AML-193 (cell line): ENCODE data around the gene TSHZ2.

Experiments used
- DNase-seq, 2 experiments: peaks; one replicate each; lab custom pipeline; 2025; lab: John Stamatoyannopoulos, UW

Gene TSHZ2

GRCh38 chr20:53133125-53133524, 161.0 kb downstream of the TSHZ2 start:
- no peak for DNase-seq

DNA sequence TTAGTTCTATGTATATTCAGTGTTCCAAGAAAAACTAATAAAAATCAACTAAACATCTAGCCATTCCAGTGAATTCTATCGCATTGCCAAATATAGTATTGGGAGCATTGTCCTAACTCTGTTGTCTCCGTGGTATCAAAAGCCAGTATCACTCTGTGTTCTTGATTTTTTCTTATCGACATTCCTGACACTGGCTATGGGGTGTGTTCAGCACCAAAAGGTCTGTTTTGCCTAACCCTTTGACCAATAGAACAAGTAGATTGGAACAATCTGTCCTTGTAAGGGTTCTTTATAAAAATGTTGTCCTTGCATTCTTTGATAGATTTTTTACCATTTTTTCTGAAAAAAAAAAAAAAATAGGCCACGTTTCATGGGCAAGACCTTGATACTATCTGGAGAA, 161.5 kb downstream of the TSHZ2 start:
- no peak for DNase-seq

DNA sequence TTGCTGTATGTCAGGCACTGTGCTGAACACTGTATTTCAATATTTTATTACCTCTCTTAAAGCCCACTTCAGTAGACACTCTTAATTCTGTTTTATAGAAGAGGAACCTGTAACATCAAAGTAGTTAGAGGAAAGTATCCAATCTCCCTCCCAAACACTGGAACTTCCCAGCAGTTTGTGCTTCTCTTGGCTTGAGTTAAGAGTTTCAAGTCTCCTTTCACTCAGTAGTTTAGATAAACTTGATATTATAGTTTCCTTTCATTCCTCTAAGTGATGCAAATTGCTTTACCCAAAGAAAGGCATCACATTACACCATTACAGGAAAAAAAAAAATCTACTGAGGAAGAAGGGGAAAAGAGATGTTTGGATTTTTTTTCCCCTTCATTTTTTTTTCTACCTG, 164.3 kb downstream of the TSHZ2 start:
- DNase-seq = no peak

- DNase-seq = no peak
Observed at GRCh38 chr20:53138454-53139262, 166.5 kb downstream of the TSHZ2 start.

DNA sequence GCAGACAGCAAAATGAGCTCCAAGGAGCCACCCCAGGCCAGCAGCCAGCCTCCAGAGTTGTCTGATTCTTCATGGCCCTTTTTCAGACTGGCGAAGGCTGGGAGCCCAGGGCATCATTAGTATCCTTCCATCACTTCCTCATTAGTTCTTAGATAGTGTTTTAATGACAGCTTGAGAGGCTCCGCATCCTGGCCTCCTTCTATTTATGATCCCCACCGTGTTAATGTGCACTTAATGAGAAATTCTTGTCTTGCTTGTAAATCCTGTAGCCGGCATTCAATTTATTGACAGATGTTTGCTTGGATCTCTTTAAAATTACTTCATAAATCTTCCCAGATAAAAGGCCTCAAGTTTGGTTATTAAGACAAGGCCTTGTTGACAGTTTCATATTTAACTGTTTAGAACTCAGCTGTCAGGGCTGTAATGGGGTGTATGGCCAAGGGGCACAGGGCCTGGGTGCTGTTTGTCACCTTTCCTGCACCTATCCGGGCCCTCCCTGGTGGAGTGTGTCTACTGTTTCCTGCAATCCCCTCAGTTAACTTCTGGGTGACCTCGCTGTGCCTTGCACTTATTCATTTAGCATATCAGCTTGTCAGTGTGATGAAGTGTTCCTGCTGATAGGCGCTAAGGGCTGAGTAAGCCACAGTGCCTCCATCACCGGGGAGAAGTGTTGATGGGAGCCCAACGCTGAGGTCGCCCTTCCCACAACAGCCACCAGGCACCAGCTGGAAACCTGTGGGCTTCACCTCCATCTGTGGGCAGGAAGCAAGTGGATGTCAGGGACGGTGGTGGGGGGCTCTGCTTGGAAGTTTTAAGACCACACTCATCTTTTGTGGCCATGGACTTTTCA, 169.3 kb downstream of the TSHZ2 start:
- no peak for DNase-seq

DNA sequence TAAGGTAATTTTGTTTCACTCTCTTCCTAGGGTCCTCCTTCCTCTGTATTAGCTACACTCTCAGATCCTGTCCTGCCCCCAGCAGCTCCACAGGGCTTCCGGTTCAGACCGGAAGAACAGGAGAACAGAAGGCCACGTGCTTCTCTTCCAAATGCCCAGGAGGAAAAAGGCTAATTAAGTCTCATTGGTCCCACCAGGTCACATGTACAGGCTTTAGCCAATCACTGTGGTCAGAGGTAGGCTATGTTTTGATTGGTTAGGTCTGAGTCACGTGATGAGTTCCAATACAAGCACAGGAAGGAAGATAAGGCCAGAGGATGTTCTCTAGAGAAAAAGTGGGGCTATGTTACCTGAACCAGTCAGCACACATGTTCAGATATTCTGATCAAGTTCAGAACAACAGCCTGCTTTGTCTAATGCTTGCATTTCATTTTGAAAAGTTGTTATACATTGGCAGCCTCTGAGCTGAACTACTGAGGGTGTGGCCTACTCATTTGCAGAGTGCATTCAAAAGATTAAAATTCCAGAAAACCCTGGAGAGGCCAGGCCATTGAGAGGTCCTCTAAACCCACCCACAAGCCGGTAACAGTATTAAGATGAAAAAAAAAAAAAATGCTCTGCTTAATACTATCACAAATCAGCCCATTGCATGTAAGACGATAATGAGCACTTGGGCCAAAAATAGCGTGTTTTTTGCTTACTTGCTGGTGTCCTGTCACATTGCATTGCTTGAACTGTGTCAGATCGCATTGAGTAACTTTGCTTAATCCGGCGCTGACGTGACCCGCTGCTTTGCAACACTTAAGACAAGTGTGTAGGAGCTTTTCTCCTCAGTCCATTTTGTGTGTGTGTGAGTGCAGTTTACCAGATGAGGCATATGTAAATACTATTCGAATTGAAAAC, 170.3 kb downstream of the TSHZ2 start:
- no peak for DNase-seq

DNA sequence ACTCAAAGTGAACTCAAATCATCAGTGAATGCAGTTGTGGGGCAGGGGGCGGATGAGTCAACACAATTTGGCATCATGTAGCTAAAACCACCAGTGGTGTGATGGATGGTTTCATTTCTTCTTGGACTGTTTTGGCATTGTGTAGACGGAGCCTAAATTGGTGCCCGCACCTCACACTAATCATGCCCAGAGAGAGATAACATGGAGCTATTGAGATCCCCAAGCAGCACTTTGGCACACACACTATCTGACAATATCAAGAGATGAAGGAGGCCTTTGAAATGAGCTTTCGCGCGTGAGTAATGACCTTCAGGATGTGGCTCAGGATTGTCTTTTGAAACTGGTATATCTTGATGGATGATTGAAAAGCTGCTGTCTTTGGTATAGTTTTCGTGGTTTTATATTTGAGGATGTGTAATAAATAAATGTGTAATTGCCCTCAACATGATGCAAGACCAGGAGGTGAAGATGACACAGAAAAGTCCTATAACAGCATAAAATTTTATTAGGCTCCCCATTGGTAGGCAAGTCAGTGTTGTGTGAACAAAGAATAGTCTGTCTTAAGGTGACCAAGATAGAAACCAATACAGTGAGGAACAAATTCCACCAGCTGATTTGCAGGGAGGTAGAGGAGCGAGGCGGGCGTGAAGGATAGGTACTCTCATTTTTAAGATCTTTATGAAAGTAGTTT, 174.2 kb downstream of the TSHZ2 start:
- no peak for DNase-seq

- no peak for DNase-seq
Observed at GRCh38 chr20:53148771-53149147, 176.6 kb downstream of the TSHZ2 start.

GRCh38 chr20:53149148-53149889, 177.2 kb downstream of the TSHZ2 start:
- no peak for DNase-seq

DNA sequence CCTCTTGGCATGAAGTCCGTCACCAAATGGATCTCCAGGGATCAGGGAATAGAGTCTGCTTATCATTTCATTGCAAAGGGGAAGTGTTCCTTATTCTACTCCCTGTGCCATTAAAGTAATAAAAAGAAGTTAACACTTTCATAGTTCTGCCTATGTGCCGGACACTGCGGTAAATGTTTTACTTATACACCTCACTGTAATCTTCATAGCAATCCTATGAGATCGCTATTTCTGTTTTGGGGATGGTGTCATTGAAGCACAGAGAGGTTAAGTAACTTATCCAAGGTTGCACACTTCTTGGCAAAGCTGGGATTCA, 177.7 kb downstream of the TSHZ2 start:
- DNase-seq = no peak

DNA sequence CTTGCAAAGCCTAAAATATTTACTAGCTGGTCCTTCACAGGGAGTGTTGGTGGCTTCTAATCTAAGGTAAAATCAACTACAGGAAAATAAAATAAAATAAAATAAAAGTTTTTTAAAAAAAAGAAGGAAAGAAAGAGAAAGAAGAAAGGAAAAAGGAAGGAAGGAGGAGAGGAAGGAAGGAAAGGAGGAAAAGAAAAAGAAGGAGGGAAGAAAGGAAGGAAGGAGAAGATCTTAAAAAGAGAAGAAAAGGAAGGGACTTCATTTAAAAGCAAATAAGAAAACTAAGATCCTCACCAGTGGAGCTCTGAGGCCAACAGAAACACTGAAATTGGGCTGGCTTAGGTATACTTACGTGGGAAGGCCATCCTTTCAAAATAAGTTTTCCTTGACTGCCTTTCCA, 178.4 kb downstream of the TSHZ2 start:
- no peak for DNase-seq

- DNase-seq = no peak
Observed at GRCh38 chr20:53152228-53152627, 180.1 kb downstream of the TSHZ2 start.

GRCh38 chr20:53154540-53154939, 182.4 kb downstream of the TSHZ2 start:
- no peak for DNase-seq

DNA sequence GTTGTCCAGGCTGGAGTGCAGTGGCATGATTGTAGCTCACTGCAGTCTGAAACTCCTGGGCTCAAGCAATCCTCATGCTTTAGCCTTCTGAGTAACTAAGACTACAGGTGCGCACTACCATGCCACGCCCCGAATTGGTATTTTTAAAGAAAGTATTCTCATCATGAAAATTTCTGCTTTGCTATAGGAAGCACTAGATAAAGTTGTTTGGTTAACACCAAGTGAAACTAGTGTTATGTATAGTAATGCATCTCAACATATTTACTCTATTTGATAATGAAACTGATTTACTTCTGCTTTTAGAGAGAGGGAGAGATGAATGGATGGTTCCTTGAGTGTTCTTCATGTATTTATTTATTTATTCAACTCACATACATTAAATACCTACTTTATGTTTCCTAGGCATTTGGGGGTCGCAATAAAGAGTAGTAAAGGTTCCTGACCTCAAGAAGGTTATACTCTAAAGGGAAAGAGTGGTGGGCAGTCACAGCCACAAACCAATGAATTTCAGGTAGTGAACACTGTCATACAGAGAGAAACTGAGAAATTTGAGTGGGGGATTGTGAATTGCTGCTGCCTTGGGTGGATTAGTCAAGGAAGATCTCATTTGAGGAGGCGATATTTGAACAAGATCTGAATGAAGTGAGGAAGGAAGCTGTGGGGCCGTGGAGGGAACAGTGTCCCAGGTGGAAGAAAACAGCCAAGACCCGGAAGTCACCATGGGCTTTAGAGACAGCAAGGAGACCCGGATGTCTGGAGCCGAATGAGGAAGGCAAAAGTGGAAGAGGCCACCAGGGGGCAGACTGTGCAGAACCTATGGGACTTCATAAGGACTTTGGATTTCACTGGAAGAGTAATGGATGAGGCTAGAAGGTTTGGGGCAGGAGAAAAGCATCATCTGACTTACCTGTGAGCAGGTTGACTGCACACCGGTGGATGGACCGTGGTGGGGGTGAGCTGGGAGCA, 185.6 kb downstream of the TSHZ2 start:
- DNase-seq = peak; percentile 46 to 50

- DNase-seq = no peak
Observed at GRCh38 chr20:53159160-53159559, 187.0 kb downstream of the TSHZ2 start.

DNA sequence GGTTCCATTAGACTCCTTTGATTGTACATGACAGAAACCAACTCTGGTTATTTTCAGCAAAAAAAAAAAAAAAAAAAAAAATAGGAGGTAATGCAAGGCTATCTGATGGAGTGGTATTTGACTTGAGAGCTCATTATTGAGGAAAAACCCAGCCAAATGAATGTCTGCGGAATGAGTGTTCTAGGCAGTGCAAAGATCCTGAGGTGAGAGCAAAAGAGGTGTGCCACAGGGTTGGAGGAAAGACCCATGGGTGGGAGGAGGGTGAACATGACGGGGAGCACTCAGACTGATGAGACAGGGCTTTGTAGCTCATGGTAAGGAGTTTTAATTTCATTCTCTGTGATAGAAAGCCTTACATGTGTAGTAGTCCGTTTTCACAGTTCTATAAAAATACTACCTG, 188.9 kb downstream of the TSHZ2 start:
- DNase-seq = no peak

- DNase-seq = no peak
Observed at GRCh38 chr20:53161473-53161872, 189.3 kb downstream of the TSHZ2 start.

DNA sequence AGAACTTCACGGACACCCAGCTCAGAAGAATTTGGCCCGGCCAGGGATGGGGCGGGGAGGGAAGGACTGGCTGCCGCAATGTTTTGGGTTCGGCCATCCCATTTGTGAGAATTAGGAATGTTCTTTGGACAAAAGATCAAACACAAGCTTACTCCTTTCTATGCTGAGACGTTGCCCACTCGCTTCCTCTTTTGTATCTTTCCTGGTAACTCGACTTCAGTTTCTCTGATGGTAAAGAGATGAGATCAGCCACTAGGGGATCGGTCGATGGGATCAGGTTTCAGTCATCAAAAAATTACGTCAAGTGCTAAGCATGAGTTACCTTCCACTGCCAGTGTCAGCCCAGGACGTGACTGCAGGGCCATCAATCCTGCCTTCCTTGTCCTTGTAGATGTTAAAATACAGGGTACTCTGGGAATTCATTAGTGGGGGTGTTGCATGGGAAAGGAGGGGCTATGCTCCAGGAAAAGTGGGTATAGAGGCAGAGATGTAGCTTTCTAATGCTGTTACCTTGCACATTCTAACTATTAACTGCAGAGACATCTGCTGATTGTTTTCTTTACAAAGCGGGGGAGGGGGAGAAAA, 190.2 kb downstream of the TSHZ2 start:
- no peak for DNase-seq

DNA sequence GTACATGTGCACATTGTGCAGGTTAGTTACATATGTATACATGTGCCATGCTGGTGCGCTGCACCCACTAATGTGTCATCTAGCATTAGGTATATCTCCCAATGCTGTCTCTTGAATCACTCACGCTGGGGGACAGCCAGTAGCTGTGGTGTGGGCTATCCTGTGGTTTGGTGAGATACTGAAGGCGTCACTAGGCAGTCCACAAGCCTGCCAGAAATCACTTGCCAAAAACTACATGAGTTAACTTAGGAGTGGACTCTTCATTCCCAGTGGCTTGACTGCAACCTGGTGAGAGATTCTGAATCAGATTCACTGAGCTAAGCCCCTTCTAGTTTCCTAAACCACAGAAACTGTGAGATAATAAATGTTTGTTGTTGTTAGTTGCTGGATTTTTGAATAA, 191.3 kb downstream of the TSHZ2 start:
- no peak for DNase-seq

DNA sequence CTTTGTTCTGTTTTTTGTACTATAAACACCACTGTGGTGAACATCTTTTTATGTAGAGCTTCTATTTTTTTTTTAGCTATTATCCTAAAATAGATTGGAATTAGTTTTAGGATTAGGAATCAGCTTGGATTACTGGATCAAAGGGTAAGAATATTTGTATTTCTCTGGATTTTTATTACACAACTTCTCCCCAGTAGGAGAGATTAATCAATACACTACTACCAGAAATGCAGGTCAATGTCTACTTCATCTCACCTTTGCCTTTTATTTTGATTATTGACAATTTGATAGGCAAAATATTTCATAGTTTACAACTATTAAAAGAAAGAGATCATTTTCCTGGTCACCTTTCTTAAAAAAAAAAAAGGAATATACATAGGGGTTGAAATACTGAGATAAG, 191.9 kb downstream of the TSHZ2 start:
- DNase-seq = no peak
